ENCODE measurements around the gene ERN2. TPM values are rescaled to one million over a fixed set of nuclear protein-coding genes. Genes with fewer than 3 reads are reported as not detected.
A peak's percentile ranks its signal among the peaks of the same experiment; 100 is the strongest.

ERN2 gene
- total and polyA plus RNA-seq, 2 of the 13 experiments (the other 11 are each of a cell fraction or from before 2014, with no cell fraction given): 2.2 to 3.5 TPM

DNA sequence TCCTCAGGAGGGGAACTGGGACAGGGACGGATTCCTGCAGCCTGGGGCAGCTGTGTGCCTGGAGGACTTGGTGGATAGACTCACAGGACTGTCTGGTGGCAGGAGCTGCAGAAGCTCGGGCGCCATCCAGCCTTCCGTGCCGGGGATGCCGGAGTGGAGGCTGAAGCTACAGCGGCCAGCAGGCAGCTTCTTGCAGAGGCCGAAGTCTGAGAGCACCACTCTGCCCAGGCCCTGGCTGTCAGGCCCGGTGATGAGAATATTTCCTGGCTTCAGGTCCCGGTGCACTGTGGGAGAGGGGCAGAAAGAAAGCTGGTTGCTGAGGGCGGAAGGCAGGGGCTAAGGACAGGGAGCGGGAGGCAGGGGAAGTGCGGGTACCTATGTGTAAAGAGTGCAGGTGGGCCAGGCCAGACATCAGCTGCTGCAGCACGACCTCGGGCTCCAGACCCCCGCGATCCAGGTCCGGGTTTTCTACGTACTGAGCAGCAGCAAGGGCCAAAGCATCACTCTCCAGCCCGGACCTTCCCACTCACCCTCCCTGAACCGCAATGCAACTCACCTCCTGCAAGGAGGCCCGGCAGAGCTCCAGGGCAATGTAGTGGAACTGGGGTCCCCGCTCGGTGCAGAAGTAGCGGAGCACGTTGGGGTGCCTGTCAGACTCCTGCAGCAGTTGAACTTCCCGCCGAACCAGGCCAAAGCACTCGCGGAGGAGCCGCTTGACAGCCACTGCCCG, 18.2 kb downstream of the ERN2 start (continued):
- TF ChIP-seq WIZ (CRISPR knock-in tag; IDR thresholded peaks at IDR 0.05): no peak
- TF ChIP-seq, protein P1, sequence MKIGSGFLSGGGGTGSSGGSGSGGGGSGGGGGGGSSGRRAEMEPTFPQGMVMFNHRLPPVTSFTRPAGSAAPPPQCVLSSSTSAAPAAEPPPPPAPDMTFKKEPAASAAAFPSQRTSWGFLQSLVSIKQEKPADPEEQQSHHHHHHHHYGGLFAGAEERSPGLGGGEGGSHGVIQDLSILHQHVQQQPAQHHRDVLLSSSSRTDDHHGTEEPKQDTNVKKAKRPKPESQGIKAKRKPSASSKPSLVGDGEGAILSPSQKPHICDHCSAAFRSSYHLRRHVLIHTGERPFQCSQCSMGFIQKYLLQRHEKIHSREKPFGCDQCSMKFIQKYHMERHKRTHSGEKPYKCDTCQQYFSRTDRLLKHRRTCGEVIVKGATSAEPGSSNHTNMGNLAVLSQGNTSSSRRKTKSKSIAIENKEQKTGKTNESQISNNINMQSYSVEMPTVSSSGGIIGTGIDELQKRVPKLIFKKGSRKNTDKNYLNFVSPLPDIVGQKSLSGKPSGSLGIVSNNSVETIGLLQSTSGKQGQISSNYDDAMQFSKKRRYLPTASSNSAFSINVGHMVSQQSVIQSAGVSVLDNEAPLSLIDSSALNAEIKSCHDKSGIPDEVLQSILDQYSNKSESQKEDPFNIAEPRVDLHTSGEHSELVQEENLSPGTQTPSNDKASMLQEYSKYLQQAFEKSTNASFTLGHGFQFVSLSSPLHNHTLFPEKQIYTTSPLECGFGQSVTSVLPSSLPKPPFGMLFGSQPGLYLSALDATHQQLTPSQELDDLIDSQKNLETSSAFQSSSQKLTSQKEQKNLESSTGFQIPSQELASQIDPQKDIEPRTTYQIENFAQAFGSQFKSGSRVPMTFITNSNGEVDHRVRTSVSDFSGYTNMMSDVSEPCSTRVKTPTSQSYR (CRISPR knock-in tag; IDR thresholded peaks at IDR 0.05; ENCODE audit: borderline replicate concordance): no peak
- TF ChIP-seq SOX6 (IDR thresholded peaks at IDR 0.05): no peak
- TF ChIP-seq SOX6 (CRISPR knock-in tag; IDR thresholded peaks at IDR 0.05): peak; percentile 70
- TF ChIP-seq, protein P2, sequence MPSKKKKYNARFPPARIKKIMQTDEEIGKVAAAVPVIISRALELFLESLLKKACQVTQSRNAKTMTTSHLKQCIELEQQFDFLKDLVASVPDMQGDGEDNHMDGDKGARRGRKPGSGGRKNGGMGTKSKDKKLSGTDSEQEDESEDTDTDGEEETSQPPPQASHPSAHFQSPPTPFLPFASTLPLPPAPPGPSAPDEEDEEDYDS (CRISPR knock-in tag; IDR thresholded peaks at IDR 0.05): no peak
- TF ChIP-seq ZNF331 (CRISPR knock-in tag; IDR thresholded peaks at IDR 0.05): peak; percentile 9; the same call in 1 of the 2 replicates
- no peak for TF ChIP-seq HMG20B (CRISPR knock-in tag; conservative IDR thresholded peaks at IDR 0.05)
- TF ChIP-seq, protein P3, sequence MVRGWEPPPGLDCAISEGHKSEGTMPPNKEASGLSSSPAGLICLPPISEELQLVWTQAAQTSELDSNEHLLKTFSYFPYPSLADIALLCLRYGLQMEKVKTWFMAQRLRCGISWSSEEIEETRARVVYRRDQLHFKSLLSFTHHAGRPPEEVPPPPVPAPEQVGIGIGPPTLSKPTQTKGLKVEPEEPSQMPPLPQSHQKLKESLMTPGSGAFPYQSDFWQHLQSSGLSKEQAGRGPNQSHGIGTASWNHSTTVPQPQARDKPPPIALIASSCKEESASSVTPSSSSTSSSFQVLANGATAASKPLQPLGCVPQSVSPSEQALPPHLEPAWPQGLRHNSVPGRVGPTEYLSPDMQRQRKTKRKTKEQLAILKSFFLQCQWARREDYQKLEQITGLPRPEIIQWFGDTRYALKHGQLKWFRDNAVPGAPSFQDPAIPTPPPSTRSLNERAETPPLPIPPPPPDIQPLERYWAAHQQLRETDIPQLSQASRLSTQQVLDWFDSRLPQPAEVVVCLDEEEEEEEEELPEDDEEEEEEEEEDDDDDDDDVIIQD (CRISPR knock-in tag; IDR thresholded peaks at IDR 0.05; ENCODE audit: low read depth): no peak
- TF ChIP-seq TBX3 (IDR thresholded peaks at IDR 0.05; ENCODE audit: borderline replicate concordance): no peak
- TF ChIP-seq, protein P4, sequence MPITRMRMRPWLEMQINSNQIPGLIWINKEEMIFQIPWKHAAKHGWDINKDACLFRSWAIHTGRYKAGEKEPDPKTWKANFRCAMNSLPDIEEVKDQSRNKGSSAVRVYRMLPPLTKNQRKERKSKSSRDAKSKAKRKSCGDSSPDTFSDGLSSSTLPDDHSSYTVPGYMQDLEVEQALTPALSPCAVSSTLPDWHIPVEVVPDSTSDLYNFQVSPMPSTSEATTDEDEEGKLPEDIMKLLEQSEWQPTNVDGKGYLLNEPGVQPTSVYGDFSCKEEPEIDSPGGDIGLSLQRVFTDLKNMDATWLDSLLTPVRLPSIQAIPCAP (CRISPR knock-in tag; IDR thresholded peaks at IDR 0.05; ENCODE audit: low read depth): 0 out of 2 replicates have a peak, but pooled peaks have one; percentile 21
- peak; percentile 76; the same call in 1 of the 2 replicates for TF ChIP-seq POGZ (CRISPR knock-in tag; IDR thresholded peaks at IDR 0.05)
- TF ChIP-seq, protein P5, sequence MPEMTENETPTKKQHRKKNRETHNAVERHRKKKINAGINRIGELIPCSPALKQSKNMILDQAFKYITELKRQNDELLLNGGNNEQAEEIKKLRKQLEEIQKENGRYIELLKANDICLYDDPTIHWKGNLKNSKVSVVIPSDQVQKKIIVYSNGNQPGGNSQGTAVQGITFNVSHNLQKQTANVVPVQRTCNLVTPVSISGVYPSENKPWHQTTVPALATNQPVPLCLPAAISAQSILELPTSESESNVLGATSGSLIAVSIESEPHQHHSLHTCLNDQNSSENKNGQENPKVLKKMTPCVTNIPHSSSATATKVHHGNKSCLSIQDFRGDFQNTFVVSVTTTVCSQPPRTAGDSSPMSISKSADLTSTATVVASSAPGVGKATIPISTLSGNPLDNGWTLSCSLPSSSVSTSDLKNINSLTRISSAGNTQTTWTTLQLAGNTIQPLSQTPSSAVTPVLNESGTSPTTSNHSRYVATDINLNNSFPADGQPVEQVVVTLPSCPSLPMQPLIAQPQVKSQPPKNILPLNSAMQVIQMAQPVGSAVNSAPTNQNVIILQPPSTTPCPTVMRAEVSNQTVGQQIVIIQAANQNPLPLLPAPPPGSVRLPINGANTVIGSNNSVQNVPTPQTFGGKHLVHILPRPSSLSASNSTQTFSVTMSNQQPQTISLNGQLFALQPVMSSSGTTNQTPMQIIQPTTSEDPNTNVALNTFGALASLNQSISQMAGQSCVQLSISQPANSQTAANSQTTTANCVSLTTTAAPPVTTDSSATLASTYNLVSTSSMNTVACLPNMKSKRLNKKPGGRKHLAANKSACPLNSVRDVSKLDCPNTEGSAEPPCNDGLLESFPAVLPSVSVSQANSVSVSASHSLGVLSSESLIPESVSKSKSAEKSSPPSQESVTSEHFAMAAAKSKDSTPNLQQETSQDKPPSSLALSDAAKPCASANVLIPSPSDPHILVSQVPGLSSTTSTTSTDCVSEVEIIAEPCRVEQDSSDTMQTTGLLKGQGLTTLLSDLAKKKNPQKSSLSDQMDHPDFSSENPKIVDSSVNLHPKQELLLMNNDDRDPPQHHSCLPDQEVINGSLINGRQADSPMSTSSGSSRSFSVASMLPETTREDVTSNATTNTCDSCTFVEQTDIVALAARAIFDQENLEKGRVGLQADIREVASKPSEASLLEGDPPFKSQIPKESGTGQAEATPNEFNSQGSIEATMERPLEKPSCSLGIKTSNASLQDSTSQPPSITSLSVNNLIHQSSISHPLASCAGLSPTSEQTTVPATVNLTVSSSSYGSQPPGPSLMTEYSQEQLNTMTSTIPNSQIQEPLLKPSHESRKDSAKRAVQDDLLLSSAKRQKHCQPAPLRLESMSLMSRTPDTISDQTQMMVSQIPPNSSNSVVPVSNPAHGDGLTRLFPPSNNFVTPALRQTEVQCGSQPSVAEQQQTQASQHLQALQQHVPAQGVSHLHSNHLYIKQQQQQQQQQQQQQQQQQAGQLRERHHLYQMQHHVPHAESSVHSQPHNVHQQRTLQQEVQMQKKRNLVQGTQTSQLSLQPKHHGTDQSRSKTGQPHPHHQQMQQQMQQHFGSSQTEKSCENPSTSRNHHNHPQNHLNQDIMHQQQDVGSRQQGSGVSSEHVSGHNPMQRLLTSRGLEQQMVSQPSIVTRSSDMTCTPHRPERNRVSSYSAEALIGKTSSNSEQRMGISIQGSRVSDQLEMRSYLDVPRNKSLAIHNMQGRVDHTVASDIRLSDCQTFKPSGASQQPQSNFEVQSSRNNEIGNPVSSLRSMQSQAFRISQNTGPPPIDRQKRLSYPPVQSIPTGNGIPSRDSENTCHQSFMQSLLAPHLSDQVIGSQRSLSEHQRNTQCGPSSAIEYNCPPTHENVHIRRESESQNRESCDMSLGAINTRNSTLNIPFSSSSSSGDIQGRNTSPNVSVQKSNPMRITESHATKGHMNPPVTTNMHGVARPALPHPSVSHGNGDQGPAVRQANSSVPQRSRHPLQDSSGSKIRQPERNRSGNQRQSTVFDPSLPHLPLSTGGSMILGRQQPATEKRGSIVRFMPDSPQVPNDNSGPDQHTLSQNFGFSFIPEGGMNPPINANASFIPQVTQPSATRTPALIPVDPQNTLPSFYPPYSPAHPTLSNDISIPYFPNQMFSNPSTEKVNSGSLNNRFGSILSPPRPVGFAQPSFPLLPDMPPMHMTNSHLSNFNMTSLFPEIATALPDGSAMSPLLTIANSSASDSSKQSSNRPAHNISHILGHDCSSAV (CRISPR knock-in tag; IDR thresholded peaks at IDR 0.05; ENCODE audit: borderline replicate concordance): no peak
- TF ChIP-seq NAIF1 (CRISPR knock-in tag; IDR thresholded peaks at IDR 0.05; ENCODE audit: borderline replicate concordance): no peak
- TF ChIP-seq FOXK2 (IDR thresholded peaks at IDR 0.05): no peak
- TF ChIP-seq PAF1 (CRISPR knock-in tag; IDR thresholded peaks at IDR 0.05): no peak
- no peak for TF ChIP-seq ZNF446 (CRISPR knock-in tag; IDR thresholded peaks at IDR 0.05)

Data from HepG2 (cell line).